Measurements from ENCODE around the gene MUTYH. TPM values are rescaled to one million over a fixed set of nuclear protein-coding genes. Genes with fewer than 3 reads are reported as not detected.

Gene MUTYH
- total RNA-seq, 1 experiment from 2014 or later = 40.8 TPM

- ATAC-seq (peak; percentile 97), DNase-seq (ENCODE audit: low read depth, low spot score) (peak; percentile 75)
- Histone ChIP-seq H3K4me3 (ENCODE audit: low read depth in 2 of 2, low read length in 2 of 2) (peak overlapping the region; percentile 65 to 80), H3K9me3 (ENCODE audit: control insufficient read depth, insufficient read depth, low read depth, low read length) (no peaks in the 10 kb centered on the region), H3K27ac (ENCODE audit: low read length) (peak overlapping the region; percentile 91), H3K36me3 (ENCODE audit: control insufficient read depth, insufficient read depth, low read length) (no peaks in the 10 kb centered on the region), H3K4me1 (ENCODE audit: control insufficient read depth, insufficient read depth, low read length) (peaks cover 8% of the 10 kb centered on the region), H3K27me3 (ENCODE audit: control insufficient read depth, insufficient read depth, low read length) (no peaks in the 10 kb centered on the region)
- CTCF ChIA-PET = interaction anchor here (0.5 to 1.9 kb wide), 22 partner anchors 11 to 599 kb away, joined by 3 to 12 read pairs (median 6); partner anchors contain the start of genes HECTD3 and UROD
- in situ Hi-C loops (cut with HindIII; ENCODE audit: low pct_unique_long_range_greater_than_20kb, low sequenced_read_pairs) = no loop called here
- TF ChIP-seq SIN3A (IDR thresholded peaks at IDR 0.05; ENCODE audit: borderline replicate concordance, insufficient read depth, low read depth, low read length) (0 out of 2 replicates have a peak, but pooled peaks have one; percentile 74), REST (IDR thresholded peaks at IDR 0.05; ENCODE audit: insufficient read depth in 1 of 2, low read depth in 2 of 2, low read length in 1 of 2) (0 out of 4 replicates have a peak, but pooled peaks of 1 of the 2 experiments have one; percentile 56), POLR2AphosphoS5 (IDR thresholded peaks at IDR 0.05; ENCODE audit: low read depth, low read length) (peak; percentile 80), TCF7L2 (IDR thresholded peaks at IDR 0.05; ENCODE audit: low read depth, low read length) (peak; percentile 100), CTCF (IDR thresholded peaks at IDR 0.05) (peak; percentile 93)
- BruUV-seq (replicated peaks) = TSS peak; percentile 98
- intact Hi-C loops (cut with micrococcal nuclease; ENCODE audit: unreplicated experiment) = loop anchor here (10.0 kb wide), 1 partner anchor 469 kb away; no protein-coding TSS in a partner anchor
- POLR2A ChIA-PET = interaction anchor here (0.6 to 1.0 kb wide), 14 partner anchors 9 to 460 kb away, joined by 3 to 19 read pairs (median 6); no protein-coding TSS in a partner anchor
These were observed 36.5 kb downstream of the MUTYH start for GRCh38 chr1:45303520-45304310.

- POLR2A ChIA-PET = interaction anchor here (0.6 to 1.6 kb wide), 3 partner anchors 134 to 492 kb away, joined by 7 to 9 read pairs (median 7); no protein-coding TSS in a partner anchor
- Histone ChIP-seq H3K9me3 (ENCODE audit: control insufficient read depth, insufficient read depth, low read depth, low read length) (no peaks in the 10 kb centered on the region), H3K4me1 (ENCODE audit: control insufficient read depth, insufficient read depth, low read length) (peaks cover 8% of the 10 kb centered on the region), H3K27ac (ENCODE audit: low read length) (peak overlapping the region; percentile 87), H3K27me3 (ENCODE audit: control insufficient read depth, insufficient read depth, low read length) (no peaks in the 10 kb centered on the region), H3K4me3 (ENCODE audit: low read depth in 2 of 2, low read length in 2 of 2) (peak overlapping the region; percentile 65 to 80), H3K36me3 (ENCODE audit: control insufficient read depth, insufficient read depth, low read length) (no peaks in the 10 kb centered on the region)
- DNase-seq (ENCODE audit: low read depth, low spot score) (no peak), ATAC-seq (no peak)
- in situ Hi-C loops (cut with HindIII; ENCODE audit: low pct_unique_long_range_greater_than_20kb, low sequenced_read_pairs) (no loop called here), intact Hi-C loops (cut with micrococcal nuclease; ENCODE audit: unreplicated experiment) (loop anchor here (10.0 kb wide), 1 partner anchor 468 kb away; no protein-coding TSS in a partner anchor)
- no TSS peak for BruUV-seq (replicated peaks)
- CTCF ChIA-PET = interaction anchor here (0.5 to 1.9 kb wide), 4 partner anchors 39 to 288 kb away, joined by 3 to 9 read pairs (median 6); no protein-coding TSS in a partner anchor
- TF ChIP-seq SIN3A (IDR thresholded peaks at IDR 0.05; ENCODE audit: borderline replicate concordance, insufficient read depth, low read depth, low read length) = no peak
- no peak for TF ChIP-seq POLR2AphosphoS5 (IDR thresholded peaks at IDR 0.05; ENCODE audit: low read depth, low read length)
- TF ChIP-seq TCF7L2 (IDR thresholded peaks at IDR 0.05; ENCODE audit: low read depth, low read length) = no peak
- TF ChIP-seq CTCF (IDR thresholded peaks at IDR 0.05) = no peak
- TF ChIP-seq REST (IDR thresholded peaks at IDR 0.05; ENCODE audit: insufficient read depth in 1 of 2, low read depth in 2 of 2, low read length in 1 of 2) = no peak
These were observed 37.6 kb downstream of the MUTYH start for GRCh38 chr1:45302505-45303150.
